ENCODE data around the gene PRKG1.
A peak's percentile ranks its signal among the peaks of the same experiment; 100 is the strongest.

Gene PRKG1

GRCh38 chr10:52265131-52265926 is 1191.0 kb downstream of the PRKG1 start:
- DNase-seq (ENCODE audit: low read depth) = no peak

DNA sequence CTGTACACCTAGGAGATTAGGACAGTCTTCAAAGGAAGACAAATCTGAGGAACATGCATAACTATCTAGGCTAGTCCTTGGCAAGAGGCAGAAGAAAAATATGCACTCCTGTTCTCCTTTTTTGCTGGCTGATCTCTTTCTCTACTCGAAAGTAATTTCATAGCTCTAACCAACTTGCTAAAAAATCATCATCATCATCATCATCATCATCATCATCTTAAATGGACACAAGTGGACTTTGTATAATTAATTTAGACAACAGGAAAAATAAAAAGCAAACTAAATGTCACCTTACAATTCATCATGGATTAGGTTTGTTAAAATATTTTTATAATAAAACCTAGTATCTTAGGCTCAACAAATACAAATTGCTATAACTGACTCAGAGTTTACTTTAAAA is 1192.6 kb downstream of the PRKG1 start:
- DNase-seq (ENCODE audit: low read depth) = no peak

DNA sequence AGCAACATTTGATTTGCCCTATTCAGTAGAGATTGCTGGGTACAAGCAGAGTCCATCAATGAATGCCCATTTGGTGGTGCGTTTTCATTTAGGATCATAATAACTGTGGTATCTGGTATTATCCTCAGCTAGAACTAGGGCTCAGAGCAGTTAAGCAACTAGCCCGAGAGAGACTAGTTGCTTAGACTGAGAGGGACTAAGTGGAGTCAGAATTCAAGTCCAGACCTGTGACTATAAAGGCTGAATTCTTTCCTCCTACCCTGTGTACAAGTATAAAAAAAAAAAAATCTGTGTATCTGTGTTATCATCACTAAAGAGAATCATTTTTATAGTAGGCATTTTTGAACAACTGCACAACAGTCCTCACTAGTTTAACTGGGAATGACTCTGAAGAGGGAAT is 1194.5 kb downstream of the PRKG1 start:
- no peak for DNase-seq (ENCODE audit: low read depth)

DNA sequence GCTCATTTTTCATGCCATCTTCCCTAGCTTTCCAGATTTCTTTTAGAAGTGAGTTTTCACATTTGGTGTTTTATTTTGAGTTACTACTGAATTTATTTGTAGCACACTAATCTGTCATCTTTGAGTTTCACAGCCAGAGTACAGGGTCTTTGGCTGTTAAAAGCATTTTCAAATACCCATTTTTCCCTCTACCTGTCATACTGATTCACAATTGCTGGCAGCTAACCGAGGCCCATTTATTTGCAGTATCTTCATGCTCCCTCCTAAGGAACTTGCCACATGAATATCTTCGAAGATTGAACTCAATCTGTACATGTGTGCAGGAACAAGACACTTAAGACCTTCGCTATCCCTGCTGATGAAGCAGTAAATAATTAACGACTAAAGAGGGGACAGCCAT is 1194.9 kb downstream of the PRKG1 start:
- no peak for DNase-seq (ENCODE audit: low read depth)

GRCh38 chr10:52276163-52276562 is 1201.9 kb downstream of the PRKG1 start:
- no peak for DNase-seq (ENCODE audit: low read depth)

DNA sequence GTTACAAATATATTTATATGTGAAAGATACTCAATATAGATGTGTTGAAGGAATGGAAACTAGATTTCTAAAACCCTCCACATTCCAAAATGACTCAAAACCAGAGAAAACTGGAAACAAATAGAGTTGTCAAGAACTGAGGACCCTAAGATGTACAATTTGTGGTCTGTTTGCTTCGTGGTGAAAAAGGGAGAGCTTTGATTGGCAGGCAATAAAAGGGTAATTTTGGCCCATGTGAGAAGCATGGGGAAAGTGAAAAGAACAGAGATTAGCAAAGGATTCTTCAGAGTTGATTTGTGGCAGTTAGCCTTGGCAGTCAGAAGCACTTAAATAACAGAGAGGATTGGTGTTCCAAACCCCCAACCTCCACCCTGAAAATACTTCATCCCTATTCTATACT is 1202.7 kb downstream of the PRKG1 start:
- DNase-seq (ENCODE audit: low read depth) = no peak

DNA sequence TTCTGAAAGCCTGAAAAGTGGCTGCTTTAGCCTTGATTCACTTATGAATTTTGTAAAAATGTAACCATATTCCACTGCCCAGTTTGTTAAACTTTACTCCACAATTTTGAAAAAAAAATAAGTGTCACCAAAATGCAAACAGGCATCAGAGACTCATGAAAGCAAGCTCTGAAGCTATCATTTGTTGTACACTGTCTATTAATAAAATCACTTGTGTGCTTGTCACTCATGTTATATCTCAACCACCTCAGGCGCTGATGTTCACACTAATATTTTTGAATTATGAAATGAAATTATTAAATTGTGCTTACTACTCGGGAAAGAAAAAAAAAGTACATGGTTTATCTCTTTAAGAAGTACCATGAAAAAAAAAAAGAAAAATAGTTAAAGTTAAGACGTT is 1205.3 kb downstream of the PRKG1 start:
- DNase-seq (ENCODE audit: low read depth) = no peak

- no peak for DNase-seq (ENCODE audit: low read depth)
These were observed 1205.8 kb downstream of the PRKG1 start for GRCh38 chr10:52280051-52280450.

DNA sequence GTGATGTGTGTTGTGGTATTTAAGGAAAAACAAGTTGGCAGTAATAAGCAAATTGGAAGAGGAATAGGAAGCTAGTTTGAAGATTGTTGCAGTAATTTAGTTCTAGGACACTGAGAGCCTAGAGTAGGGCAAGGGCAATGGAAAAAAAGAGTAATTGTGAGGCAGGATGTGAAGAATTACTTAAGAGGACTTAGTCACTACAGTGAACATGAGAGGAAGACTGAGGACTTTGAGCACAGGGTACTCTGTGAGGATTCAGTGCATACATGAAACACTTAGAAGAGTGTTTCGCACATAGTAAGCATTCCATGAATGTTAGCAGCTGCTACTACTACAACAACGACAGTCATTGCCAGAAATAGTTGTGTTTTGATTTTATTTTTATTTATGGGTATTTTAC is 1208.9 kb downstream of the PRKG1 start:
- no peak for DNase-seq (ENCODE audit: low read depth)

DNA sequence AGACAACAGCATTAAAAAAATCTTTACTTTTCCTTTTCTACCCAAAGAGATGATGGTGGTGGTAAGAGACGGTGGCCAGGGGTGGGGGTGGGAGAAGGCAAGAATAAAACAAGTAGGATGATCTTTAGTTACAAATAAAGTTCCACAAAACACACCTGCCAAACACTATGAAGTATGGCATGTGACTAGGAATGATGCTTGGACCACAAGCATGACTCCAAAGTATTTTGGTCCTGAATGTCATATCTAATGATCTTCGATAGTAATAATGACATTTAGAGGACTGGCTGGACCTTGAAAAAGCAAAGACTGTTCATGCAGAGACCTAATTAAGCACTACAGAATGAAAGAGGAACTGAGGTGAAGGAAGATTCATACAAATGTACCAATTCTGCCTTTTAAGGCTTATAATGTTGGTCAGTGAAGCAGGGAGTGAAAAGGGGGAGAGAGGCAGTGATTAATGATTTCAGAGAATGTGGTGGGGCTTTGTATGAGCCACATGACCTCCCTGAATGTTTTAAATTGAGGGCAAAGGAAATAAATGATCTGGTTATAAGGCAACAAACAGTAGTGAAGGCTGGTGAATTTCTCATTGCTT is 1210.2 kb downstream of the PRKG1 start:
- DNase-seq (ENCODE audit: low read depth) = no peak

- DNase-seq (ENCODE audit: low read depth) = no peak
These were observed 1213.6 kb downstream of the PRKG1 start for GRCh38 chr10:52287866-52288265.

GRCh38 chr10:52297747-52298146 is 1223.5 kb downstream of the PRKG1 start:
- no peak for DNase-seq (ENCODE audit: low read depth)

- DNase-seq (ENCODE audit: low read depth) = no peak
These were observed 1226.5 kb downstream of the PRKG1 start for GRCh38 chr10:52300599-52301277.

- no peak for DNase-seq (ENCODE audit: low read depth)
These were observed 1234.2 kb downstream of the PRKG1 start for GRCh38 chr10:52308251-52309031.

DNA sequence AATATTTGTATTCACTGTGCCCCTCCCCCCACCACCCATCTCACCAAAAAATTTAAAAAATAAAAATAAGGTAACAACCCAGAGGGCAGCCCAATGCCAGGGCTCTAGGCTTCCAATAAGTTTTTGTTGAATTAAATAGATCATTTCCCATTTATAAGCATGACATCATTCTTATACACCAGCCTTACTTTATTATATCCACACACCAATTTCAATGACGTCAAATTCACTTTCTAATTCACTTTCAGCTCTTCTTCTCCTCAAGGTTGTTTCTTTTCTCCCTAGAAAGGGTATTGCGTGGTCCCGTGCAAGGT is 1238.6 kb downstream of the PRKG1 start:
- no peak for DNase-seq (ENCODE audit: low read depth)

DNA sequence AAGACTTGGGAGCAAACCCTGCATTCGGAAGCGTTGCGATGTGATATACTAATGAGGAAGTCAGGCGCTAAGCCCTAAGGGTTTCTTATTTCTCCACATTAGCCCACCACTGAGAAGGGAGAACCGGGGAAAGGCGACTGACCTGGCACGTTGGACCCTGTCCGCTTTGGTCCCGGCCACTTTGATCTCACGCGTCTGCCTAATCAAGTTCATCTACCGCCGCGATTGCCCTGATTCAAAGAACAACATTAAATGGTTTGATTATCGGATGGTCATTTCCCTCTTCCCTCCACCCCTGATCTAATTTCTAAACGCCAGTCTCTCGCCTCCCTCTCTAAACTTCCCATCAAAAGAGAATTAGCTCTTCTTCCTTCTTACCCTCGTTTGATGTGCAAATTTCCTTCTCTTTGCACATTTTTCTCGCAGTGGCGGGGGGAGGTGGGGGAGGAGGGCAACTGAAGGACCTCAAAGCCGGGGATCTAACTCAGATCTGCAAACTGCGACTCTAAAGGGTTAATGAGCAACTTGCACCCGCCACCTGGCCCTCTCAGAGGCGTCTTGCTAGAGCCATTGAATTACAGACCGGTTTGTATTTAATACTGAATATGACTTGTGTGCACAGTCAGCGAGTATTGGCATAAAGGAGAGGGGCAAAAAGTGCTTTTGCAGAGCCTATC is 1239.1 kb downstream of the PRKG1 start:
- no peak for DNase-seq (ENCODE audit: low read depth)

GRCh38 chr10:52313933-52314821 is 1239.9 kb downstream of the PRKG1 start, which contains the start of gene DKK1:
Gene DKK1 (plus strand): TSS chr10:52314281. CDS start chr10:52314435, 154 bp downstream.
- DNase-seq (ENCODE audit: low read depth) = peak; percentile 63

DNA sequence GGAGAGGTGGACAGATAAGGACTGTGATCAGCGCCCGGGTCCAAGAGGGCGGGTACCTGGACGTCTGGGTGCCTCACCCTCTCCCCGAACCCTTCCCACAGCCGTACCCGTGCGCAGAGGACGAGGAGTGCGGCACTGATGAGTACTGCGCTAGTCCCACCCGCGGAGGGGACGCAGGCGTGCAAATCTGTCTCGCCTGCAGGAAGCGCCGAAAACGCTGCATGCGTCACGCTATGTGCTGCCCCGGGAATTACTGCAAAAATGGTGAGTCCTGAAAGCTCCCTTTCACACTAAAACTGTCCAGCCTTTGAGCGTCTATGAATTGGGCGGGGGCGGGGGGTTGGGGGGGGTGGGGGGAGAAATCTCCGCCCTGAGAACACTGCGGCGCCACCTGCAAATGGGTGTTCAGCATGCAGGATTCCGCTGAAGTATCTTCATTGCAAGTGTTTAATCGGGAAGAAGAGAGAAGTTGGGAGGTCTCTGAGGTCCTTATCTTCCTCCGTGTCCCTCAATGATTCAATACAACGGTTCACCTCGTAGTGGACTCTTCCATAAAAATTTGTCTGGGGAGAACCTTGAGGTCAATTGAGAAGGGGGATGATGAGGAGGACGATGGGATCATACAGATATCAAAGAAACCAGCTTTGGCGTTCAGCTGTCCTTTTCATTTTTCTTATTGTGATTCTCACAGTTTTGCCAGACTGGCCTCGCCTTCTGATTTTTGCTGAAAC is 1240.7 kb downstream of the PRKG1 start:
- no peak for DNase-seq (ENCODE audit: low read depth)

DNA sequence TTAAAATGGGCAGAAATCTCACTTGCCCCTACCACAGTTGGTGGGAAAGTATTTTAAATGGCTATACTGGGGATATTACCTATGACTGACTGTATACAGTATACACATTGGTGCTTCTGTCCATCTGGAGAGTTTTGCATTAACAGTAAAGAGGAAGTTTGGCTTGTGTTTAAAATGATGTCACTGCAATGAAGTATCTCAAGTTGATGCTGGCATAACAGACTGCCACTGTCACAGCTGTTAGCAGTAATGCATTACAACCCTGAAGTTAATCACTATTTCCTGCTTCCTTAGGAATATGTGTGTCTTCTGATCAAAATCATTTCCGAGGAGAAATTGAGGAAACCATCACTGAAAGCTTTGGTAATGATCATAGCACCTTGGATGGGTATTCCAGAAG is 1241.7 kb downstream of the PRKG1 start:
- DNase-seq (ENCODE audit: low read depth) = no peak

- no peak for DNase-seq (ENCODE audit: low read depth)
These were observed 1242.2 kb downstream of the PRKG1 start for GRCh38 chr10:52316500-52316899.
